HG02981 (cell line): Measurements from ENCODE around the gene IL4R.
"Not testable (repeated sequence)": the region's sequence is repeated elsewhere in the genome, so short reads cannot be mapped to it uniquely, and the experiment has no call there.

Source experiments
- ATAC-seq: cut with Tn5 transposase; IDR thresholded peaks from one replicate; pipeline ENCODE4 v1.9.1; 2021; ENCODE audit warnings: mild to moderate bottlenecking, moderate library complexity; ENCODE audit not compliant: unreplicated experiment

Gene IL4R

DNA sequence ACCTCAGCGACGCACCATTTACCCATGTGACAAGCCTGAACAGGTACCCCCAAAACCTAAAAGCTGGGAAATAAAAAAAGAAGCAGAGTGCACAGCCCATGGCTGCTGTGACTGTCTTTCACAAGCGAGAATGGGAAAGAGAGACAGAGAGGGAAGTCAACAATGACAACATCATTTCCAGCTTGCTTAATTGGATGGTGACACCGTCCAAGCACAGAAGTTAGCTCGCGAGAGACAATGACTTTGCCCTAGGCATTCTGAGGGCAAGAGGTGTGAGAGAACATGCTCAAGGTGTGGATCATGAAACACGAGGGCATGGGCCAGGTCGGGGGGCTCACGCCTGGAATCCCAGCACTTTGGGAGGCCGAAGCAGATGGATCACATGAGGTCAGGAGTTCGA, 25.9 kb upstream of the IL4R start:
- no peak for ATAC-seq

DNA sequence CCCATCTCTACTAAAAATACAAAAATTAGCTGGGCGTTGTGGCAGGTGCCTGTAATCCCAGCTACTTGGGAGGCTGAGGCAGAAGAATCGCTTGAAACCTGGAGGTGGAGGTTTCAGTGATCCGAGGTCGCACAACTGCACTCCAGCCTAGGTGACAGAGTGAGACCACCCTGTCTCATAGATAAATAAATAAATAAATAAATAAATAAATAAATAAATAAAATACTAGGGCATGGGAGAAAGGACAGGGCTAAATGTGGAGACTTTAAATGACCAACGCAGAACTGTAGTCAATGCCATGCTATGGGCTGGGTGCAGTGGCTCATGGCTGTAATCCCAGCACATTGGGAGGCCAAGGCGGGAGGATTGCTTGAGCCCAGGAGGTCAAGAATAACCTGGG, 25.5 kb upstream of the IL4R start:
- ATAC-seq: not testable (repeated sequence)

DNA sequence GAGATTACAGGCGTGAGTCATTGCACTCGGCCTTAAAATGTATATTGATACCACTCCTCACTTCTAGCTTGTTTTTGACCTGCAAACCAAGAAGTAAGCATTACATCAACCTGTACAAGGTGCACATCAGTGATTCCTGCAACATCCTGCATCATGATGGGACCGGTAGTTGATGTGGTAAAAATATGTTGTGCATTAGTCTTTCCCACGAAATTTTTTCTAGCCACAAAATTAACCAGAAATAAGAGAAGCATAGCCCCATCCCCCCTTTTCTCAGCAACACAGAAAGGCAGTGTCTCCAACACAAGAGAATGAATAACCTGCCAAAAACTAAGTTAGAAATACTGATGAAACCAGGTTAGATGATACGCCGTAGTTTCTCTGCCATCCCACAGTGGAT, 24.1 kb upstream of the IL4R start:
- ATAC-seq: no peak

DNA sequence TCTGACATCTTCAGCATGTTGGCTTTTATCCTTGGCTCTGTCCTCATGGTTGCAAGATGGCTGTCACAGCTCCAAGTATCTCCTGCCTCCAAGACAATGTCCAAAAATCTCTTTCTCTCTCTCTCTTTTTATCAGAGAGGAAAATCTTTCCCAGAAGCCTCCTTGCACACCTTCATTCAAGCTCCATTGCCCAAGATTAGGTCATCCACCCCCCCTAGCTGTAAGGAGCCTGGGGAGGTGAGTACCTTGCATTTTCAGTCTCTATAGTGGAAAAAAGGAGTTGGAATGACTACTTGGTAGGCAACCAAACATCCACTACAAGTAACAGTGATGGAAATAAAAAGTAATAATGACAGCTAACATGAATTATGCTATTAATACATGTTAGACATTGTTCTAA, 23.2 kb upstream of the IL4R start:
- no peak for ATAC-seq

DNA sequence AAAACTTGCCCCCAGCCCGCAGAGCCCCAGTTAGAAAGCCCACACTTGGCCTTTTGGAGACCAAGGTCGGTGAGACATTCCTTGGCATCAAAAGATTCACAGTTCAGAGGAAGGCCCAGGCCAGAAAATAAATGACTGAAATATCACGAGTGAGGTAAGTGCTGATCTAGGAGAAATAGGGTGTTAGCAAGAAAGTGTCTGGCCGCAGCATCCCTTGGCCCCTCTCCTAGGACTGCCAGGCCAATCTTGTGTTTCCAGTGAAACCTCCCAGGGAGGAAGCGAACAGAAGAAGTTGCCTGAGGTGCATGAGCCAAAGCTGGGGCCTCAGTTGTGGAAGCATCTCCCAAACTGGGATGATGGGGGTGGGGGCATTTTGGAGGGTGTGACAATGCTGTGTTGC, 22.7 kb upstream of the IL4R start:
- no peak for ATAC-seq

DNA sequence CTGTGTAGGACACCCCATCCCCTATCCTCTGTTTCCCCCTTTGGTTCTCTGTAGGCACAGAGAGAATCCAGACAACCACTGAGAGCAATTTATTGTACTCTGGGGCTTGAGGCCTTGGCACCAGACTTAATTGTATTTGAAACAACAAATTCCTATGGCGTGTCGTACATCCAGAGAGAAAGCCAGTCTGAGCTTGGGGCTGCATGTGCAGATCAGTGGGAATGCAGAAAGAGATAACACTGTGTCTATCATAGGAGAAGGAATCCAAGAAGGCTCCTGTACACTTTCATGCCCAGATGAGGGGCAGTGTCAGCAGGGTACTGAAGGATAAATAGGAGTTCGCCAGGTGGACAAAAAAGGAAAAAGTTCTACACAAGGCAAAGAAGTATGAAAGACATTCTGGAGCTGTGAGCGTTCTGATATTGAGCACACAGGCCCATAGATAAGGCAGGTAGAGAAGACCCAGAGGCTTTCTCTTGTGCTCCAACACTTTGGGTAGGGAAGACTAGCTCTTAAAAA, 22.0 kb upstream of the IL4R start:
- ATAC-seq: no peak

DNA sequence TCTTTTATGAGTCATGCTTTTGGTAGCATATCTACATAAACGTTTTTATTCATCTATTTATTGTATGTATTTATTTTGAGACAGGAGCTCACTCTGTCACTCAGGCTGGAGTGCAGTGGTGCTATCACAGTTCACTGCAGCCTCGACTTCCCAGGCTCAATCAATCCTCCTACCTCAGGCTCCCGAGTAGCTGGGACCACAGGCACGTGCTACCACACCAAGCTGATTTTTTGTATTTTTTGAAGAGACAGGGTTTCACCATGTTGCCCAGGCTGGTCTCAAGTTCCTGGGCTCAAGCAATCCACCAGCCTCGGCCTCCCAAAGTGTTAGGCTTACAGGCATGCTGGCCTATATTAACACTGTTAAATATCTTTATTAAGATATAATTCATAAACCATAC, 20.4 kb upstream of the IL4R start:
- ATAC-seq: no peak

DNA sequence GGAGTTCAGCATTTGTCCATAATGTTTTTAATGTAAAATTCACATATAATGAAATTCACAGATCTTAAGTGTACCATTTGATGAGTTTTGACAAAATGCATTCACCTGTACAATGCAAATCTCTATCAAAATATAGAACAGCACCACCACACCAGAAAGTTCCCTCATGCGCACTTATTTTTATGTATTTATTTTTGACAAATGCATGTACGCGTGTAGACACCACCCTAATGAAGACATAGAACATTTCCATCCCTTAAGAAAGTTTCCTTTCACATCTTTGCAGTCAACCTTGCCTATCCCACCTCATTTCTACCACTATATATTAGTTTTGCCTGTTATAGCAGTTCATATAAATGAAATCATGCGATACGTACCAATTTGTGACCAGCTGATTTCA, 15.6 kb upstream of the IL4R start:
- no peak for ATAC-seq

DNA sequence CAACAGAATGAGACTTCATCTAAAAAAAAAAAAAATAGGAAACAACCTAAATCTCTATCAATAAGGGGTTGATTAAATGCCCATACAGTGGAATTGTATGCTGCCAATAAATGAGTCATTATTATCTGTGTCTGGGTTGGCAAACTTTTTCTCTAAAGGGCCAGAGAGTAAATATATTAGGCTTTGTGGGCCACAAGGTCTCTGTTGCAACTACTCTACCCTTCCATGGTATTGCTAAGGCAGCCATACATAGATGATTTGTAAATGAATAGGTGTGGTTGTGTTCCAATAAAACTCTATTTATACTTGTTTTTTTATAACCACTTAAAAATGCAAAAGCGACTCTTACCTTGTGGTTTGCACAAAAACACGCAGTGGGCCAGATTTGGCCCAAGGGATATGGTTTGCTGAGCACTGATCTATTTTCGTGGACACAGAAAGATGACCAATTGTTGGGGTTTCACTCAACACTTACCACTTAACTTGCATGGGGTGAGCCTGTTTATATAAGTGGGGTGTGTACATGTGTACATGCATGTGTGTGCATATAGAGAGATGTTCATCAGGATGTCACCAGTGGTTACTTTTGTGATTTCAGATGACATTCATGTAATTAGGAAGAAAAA, 12.4 kb upstream of the IL4R start:
- ATAC-seq: peak; percentile 59

DNA sequence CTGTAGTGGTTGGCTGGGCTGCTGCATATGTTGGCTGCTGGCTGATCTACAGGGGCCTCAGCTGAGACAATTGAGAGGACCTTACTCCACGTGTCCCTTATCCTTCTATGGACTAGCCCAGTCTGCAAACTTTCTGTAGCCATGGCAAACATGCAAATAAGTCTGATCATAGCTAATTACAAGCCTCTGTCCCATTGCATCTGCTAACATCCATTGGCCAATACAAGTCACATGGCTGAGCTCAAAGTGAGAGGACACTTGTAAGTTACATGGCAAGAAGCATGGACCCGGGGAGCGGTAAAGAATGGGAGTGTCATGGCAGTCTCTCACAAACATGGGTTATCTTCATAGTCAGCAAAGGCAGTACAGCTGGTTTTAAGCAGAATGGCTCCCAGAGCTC, 11.6 kb upstream of the IL4R start:
- no peak for ATAC-seq

DNA sequence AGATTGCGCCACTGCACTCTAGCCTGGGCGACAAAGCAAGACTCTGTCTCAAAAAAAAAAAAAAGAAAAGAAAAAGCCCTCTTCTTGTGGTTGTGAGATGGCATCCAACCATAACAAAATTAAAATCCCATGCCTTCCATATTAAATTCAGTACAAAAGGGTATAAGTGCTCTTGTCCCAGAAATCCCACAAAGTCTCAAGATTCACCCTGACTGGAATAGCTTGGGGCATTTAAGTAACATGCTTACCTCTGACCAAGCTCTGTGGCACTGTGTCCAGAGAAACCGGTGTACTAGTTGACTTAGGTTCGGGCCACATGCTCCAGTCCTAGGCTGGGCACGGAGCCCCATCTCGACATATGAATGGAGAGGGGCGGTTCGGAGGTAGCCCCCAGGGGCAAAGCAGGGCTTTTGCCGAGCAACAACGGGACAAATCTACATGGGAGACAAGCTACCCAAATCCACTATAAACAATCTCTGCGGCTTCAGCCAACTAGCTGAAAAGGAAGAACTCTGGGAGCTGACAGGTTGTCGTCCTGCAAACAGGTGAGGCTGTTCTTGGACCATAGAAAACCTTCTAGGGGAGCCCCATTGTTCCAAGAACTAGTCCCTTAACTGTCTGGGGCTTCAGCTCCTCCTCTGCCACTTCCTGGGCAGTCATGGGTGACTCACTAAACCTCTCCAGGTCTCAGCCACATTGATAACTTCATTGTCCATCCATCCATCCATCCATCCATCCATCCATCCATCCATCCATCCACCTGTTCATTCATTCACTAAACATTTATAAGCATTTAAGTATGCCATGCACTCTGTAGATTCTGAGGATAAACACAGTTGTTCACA, 10.3 kb upstream of the IL4R start:
- no peak for ATAC-seq

DNA sequence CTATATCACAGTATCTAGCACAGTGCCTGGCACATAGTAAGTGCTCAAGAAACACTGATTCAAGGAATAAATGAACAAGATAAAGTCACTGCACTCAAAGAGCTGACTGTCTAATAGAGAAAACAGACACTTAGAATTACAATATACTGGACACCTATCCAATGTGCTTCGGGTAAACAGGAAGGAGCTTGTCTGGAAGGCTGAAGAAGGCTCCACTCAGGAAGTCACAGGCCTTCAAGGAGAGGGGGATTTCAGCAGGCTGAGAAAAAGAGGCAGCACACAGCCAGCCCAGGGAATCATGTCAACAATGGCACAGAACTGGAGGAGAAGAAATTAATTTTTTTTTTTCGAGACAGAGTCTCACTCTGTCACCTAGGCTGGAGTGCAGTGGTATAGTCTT, 9.7 kb upstream of the IL4R start:
- ATAC-seq: no peak

DNA sequence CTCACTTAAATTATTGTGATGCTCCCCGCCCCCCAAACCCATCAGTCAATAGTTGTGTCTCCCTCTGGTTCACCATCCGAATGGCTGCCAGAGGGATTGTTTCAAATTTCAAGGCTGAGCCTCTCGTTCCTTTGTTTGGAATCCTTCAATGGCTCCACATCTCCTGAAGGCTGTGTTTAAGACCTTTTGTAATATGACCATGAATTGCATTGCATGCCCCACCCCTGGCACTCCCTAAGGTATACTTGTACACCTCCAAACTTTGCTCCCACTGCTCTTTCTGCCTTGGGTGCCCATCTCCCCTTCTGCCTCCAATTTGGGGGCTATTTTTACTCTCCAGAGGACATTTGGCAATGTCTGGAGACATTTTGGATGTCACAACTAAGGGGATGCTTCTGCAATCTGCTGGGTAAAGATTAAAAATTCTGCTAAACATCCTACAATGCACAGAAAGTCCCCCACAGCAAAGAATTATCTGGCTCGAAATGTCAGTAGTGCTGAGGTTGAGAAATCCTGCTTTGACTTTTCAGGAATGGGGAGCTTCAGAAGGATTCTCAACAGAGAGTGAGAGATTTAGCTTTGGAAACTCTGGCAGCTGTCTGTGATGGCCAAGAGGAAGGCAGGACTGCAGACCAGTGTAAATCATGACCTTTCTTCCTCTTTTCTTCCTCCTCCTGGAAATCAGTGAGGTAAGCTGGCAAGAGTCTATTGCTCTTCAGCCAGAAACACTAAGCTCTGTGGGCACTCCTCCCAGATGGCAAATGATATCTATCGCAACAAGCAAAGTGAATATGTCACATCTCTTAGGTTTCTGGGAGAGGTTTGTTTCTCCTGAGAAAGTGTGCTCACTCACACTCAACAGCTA, 8.7 kb upstream of the IL4R start:
- ATAC-seq: no peak

DNA sequence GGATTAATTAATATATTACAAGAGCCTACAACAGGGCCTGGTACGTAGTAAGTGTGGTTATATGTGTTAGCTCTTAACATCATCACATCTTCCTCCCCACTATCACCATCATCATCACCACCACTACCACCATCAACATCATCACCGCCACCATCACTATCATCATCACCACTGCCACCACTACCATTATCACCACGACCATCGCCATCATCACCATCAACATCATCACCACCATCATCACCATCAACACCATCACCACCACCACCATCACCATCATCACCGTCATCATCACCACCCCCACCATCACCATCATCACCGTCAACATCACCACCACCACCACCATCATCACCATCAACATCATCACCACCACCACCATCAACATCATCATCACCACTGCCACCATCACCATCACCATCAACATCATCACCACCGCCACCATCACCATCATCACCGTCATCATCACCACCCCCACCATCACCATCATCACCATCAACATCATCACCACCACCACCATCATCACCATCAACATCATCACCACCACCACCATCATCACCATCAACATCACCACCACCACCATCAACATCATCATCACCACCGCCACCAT, 7.8 kb upstream of the IL4R start:
- ATAC-seq: no peak

DNA sequence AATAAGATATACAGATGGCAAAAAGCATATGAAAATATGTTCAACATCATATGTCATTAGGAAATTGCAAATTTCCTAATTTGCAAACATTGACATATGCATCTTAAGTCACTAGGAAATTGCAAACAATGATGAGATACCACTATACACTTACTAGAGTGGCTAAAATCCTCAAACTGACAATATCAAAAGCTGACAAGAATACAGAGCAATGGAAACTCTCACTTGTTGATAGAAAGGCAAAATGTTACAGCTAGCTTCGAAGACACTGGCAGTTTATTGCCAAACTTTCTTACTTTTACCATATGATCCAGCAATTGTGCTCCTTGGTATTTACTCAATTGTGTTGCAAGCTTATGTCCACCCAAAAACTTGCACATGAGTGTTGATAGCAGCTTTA, 5.0 kb upstream of the IL4R start:
- ATAC-seq: no peak

DNA sequence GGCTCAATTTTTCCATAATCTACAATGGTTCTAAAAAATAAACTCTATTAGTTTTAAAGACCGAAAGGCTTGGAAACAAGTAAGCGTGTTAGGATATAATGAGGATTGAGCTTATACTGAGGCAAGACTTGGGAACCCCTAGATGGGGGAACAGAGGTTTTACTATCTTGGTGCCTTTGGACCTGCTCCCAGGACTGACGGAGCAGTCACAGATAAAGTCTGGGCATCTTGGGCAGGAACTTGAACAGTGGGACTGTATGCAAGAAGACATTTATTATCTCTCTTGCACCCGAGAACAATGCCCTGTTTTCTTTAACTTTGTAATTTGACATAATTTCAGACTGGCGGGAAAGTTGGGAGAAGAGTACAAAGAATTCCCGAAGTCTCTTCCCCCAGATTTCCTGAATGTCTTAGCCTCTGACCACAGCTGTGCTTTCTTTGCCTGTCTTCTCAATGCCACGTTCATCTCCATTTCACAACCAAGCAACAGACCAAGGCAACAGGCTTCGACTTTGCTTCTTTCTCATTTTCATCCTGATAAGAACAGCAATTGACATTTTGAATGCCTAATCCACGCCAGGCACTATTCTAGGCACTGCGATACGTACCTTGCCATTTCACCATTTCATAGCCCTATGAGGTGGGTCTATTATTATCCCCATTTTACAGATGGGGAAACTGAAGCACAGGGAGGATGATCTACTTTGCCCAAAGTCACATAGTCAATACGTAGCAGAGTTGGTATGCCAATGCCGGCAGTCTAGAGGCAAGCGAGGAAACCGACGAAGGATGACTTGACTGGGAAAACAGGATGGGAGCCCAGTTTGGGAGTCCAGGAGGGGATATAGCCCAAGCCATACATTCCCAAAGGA, 3.0 kb upstream of the IL4R start:
- no peak for ATAC-seq

DNA sequence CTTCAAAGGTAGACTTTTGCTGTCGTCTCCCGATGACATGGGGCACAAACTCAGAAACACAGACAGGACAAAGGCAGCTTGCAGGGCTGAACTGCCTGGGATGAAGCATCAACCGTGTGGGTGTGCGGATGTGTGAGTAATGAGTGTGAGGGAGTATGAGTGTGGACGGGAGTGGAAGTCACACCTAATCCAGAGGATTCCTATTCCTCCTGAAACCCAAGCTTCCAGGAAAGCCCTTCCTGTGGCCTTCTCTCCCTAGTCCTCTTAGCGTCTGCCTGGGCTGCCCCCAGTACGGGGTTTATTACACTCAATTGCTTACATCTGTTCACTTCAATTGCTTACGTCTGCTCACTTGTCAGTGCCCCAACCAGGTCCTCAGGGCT, 2.3 kb upstream of the IL4R start:
- ATAC-seq: no peak

DNA sequence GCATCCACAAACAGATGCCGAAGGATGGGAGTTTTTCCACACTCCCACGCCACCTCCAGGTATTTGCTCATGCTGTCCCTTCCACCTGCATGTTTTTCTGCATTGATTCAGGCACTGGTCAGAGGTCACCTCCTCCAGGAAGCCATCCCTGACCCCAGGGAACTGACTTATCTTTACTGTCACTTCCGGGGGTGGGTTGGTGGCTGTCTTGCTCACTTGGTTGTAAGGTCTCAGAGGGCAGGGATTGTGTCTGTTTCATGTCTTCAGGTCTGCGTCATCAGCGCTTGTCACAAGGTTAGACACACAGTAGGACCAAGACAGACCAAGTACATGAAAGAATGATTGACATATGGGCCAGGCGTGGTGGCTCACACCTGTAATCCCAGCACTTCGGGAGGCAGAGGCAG, 1.9 kb upstream of the IL4R start:
- ATAC-seq: no peak

DNA sequence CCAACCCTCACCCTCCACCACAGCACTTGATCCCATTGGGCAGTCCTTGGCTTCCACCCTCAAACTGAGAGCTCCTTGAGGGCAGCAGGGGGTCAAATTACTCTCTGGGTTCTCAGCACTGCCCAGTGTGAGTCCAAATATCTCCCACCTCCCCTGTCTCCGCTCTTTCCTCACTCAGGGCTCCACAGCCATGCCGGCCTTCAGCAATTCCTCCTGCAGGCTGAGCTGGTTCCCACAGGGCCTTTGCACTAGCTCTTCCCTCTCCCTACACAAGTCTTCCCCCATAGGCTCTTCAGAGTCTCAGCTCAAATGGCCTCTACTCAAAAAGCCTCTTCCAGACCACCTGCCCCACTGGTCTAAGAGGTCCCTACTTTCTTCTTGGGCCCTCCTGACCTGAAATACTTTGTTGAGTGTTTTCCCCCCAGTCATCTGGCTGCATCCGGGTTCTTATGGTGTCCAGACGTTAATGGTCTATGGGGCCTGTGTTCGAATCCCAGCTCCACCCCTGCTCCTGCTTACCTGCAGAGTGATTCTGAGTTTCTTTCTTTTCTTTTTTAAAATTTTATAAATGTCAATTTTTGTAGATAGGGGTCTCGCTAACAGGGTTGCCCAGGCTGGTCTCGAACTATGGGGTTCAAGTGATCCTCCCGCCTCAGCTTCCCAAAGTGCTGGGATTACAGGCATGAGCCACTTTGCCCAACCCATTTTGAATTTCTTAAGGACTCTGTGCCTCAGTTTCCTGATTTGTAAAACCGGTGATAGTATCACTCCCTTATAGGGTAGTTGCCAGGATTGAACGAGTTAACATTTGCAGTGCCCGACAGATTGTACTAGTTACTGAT, 973 bp upstream of the IL4R start:
- ATAC-seq: no peak
